Measurements from ENCODE around the gene WDR73.
"Not testable (repeated sequence)": the region's sequence is repeated elsewhere in the genome, so short reads cannot be mapped to it uniquely, and the experiment has no call there.

Gene WDR73

DNA sequence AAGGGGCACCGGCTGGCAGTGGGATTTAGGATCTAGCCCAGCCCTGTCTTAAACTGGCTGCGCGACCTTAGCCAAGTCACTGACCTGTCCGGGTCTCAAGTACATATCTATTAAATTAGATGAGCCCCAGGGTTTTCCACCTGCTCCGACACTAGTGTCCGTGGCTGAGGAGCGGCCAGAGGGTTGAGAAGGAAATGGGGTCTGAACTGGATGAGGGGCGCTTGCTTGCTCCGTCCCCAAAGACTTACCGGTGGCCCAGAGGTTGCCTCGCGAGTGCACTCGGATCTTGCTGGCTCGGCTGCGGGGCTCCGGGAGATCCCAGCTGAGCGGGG lies 3.6 kb upstream of the WDR73 start:
- no peak for DNase-seq (ENCODE audit: low read depth)

DNA sequence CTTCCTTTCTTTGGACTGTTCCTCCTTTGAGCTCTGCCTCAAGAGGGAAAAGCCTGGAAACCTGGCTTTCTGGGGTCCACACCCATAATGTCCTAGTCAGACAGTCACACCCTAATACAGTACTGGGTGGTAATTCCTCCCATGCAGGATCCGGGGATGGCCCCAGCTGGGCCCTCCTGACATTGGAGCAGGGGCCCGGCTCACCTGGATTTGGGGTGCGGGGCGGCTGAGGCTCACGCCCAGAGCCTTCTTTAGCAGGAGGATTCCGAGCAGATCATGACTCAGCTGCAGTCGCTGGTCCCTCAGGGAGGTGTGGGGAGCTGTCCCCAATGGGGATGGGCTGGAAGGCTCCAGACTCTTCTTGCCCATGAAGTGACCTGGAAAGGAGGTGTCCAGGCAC lies 2.9 kb upstream of the WDR73 start:
- no peak for DNase-seq (ENCODE audit: low read depth)

DNA sequence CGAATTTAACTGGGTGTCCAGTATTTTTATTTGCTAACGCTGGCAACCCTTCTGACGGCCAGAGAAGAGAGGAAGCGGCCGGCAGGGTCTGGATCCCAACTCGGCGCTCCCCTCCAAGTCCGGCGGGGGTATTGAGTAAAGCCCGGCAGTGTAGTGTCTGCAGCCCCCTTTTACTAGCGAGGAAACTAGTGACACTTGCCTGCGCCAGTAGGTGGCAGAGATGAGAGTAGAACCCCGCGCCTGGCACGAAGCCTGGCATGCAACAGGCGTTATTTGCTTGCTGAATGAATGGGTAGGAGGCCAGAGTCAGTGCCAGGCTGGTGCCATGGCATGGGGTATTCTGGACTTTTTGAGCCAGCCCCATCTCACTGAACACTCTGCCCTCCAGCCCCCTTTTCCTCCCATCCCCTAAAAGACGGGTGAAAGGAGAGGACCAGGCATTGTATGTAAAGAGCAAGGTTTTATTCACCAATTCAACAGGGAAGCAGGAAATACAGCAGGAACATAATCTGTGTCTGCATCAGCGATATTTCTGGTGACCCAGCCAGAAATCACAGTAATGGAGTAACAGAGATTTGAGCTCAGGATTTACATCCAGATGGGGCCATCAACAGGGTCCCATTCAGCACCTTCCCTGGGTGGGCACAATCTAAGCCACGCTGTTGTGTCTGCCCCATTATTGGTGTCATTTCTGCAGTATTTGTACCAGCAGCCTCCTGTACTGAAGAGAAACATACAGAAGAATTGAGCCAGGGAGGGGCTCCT lies 788 bp upstream of the WDR73 start:
- DNase-seq (ENCODE audit: low read depth), result peak; percentile 59

DNA sequence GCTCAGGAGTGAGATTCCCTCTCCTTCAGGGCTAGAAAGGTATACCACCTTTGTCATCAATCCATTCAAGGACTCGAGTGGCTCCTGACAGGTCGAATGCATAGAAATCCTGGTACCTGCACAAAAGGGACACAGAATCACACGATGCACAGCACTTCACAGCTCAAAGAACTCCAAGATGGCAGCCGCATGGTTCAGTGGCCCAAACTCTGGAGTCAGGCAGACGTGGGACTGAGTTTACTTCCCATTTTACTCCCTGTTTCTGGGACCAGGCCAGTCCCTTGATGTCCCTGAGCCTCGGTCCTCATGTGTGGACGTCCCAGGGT lies 536 bp downstream of the WDR73 start:
- no peak for DNase-seq (ENCODE audit: low read depth)

DNA sequence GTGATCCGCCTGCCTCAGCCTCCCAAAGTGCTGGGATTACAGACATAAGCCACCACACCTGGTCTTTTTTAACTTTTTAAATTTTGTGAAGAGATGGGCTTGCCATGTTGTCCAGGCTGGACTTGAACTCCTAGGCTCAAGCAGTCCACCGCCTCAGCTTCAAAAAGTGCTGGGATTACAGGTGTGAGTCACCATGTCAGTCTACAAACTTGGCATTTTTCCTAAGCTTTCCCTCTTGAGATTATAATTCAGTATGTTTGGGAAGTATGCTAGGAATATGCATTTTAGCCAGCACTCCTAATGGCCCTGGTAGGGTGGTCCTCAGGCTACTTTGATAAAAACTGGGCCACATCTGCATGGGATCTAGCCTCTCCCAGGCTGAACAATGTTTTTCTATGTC lies 4.4 kb downstream of the WDR73 start:
- no peak for DNase-seq (ENCODE audit: low read depth)

DNA sequence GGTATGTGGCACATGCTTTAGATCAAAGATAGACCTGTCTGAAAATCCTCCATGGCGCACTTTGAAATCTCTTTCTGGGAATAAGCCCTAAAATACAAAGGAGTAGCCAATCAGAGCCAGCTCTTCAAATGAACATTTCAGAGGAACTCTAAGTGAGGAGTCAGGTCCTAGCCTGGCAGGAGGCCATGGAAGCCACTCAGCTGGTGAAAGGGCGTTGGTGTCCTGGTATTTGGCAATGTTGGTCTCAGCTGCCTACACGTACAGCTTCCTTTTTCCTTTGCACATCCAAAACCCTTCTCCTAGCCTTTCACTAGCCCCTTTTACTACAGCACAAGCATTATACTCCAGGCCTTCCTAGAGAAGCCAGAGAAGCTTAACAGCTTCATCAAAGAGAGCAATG lies 5.5 kb downstream of the WDR73 start:
- no peak for DNase-seq (ENCODE audit: low read depth)

DNA sequence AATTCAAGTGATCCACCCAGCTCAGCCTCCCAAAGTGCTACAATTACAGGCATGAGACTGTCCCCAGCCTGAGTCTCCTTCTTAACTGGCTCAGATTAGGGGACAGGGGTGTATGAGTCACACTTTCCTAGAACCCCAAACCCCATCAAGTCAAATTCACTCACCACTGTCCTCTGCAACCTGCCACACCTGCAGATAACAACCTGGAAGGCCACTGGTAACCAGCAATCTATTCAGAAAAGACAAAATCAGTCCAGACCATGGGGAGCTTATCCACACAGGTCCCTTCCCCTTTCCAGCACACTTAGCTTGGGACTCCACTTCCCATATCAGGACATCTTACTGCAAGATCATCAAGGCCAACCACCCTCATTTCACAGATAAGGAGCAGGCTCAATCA lies 6.4 kb downstream of the WDR73 start:
- no peak for DNase-seq (ENCODE audit: low read depth)

DNA sequence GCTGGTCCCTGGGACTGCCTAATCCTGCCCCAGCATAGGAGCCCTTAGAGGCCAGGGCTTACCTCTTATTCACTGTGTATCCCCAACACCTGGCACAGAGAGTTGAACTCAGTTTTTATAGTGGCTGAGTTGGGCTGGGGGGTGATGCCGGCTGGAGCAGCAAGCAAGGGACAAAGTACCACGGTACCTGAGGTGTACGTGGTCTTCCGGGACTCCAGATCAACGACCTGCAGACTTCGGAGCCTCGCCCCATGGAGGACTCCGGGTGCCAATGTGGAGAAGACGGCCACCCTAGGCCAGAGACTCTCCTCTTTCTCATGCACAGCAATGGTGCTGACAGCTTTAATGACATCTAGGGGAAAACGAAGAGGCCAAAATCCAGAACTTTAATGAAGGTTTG lies 8.1 kb downstream of the WDR73 start:
- DNase-seq (ENCODE audit: low read depth), result no peak

DNA sequence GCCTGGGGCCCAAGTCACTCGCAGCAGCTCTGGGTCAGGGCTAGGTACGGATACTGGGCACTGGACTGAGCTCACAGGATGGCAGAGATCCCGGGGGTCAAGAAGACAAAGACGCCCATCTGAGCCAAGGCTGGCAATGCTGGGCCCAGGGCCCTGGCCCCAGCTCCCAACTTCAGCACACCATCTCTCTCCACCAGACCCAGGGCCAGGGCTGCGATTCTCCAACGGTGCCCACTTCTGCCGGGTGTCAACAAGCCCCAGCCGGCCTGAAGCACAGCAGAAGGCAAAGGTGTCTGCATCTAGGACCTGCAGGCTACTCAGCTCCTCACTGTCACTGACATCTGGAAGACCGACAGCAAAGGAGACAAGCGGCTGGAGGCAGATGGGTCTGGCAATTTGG lies 8.6 kb downstream of the WDR73 start:
- no peak for DNase-seq (ENCODE audit: low read depth)

DNA sequence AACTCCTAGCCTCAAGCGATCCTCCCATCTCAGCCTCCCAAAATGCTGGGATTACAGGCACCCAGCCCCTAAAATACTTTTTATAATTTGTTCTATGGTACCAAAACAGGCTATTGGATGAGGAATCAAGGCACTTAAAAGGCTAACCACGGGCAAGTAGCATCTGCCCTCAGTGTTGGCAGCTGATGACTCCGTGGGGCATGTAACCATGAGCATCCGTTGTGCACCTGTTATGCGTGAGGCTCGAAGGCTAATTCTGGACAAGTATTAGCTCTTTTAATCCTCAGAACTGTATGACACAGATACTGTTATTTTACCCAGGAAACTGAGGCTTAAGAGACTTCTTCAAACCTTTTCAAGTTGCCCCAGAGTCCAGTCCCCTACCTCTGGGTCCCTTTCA lies 10.2 kb downstream of the WDR73 start:
- no peak for DNase-seq (ENCODE audit: low read depth)

DNA sequence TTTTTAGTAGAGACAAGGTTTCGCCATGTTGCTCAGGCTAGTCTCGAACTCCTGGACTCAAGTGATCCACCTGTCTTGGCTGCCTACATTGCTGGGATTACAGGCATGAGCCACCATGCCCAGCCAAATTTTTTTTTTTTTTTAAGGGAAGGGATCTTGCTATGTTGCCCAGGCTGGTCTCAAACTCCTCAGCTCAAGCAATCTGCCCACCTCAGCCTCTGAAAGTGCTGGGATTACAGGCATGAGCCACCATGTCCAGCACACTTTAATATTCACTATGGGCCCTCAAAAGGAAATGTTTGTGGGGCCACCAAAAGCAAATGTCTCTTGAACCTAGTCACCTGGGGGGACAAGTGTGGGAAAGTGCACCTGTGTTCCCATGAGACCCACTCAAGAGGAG lies 11.4 kb downstream of the WDR73 start:
- DNase-seq (ENCODE audit: low read depth), result not testable (repeated sequence)

DNA sequence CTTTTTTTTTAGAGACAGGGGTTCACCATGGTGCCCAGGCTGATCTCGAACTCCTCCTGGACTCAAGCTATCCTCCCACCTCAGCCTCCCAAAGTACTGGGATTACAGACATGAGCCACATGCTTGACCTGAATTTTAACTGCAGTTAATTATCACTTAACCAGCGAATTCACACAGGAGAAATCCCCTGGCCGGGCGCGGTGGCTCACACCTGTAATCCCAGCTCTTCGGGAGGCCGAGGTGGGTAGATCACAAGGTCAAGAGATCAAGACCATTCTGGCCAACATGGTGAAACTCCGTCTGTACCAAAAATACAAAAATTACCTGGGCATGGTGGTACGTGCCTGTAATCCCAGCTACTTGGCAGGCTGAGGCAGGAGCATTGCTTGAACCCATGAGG lies 12.2 kb downstream of the WDR73 start:
- not testable (repeated sequence) for DNase-seq (ENCODE audit: low read depth)

DNA sequence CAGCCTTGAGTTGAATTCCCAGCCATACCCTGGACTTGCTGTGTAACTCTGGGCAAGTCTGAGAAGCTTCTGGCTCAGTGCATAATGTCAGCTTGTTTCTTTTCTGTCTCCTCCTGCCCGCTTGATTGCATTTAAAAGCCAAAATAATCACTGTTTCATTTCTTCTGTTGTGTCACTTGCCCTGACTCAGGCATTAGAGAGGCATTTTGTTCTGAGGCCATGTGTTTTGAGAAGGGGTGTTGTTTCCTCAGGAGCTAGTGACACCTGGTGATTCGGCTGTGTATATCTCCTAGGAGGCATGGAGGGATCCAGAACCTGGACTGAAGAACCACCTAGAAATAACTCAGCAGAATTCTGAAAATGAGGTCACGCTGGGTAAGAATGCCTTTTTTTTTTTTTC lies 16.0 kb downstream of the WDR73 start:
- DNase-seq (ENCODE audit: low read depth), result no peak

DNA sequence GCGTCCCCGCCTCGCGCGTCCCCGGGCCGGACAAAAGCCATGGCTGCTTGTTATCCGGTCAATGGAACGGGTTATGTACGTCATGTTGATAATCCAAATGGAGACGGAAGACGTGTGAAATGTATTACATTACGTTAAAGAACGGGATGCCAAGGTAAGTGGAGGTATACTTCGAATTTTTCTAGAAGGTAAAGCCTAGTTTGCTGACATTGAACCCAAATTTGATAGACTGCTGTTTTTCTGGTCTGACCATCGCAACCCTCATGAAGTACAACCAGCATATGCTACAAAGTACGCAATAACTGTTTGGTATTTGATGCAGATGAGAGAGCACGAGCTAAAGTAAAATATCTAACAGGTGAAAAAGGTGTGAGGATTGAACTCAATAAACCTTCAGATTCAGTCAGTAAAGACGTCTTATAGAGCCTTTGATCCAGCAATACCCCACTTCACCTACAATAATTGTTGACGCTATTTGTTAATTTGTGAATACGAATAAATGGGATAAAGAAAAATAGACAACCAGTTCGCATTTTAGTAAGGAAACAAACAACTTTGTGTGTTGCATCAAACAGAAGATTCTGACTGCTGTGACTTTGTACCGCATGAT lies 19.8 kb downstream of the WDR73 start:
- DNase-seq (ENCODE audit: low read depth), result no peak

DNA sequence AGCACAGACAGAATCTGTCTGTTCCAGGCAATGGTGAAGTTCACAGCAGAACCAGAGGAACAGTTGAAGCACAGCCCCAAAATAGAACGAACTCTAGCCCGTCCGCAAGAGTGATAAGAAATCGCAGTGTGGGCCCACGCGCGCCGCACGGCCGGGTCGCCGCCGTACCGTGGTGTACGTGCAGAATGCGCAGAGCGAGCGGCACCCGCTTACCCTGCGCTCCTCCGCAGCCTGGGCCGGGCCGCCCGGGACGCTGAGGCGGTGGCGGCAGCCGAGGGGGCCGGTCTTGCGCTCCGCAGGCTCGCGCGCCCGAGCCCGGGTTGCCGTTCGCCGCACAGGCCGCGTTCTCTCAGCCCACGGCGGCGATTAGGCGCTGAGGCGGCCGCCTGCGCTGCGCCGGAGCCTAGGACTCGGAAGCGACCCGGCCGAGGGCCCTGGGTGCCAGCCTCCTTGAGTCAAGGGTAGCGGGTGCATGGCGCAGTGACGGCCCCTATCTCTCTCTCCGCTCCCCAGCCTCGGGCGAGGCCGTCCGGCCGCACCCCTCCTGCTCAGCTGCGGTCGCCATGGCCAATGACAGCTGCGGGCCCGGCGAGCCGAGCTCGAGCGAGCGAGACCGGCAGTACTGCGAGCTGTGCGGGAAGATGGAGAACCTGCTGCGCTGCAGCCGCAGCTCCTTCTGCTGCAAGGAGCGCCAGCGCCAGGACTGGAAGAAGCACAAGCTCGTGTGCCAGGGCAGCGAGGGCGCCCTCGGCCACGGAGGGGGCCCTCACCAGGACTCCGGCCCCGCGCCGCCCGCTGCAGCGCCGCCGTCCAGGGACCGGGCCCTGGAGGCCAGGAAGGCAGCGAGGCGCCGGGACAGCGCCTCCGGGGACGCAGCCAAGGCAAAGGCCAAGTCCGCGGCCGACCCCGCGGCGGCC lies 20.5 kb downstream of the WDR73 start:
- peak; percentile 48 for DNase-seq (ENCODE audit: low read depth)

DNA sequence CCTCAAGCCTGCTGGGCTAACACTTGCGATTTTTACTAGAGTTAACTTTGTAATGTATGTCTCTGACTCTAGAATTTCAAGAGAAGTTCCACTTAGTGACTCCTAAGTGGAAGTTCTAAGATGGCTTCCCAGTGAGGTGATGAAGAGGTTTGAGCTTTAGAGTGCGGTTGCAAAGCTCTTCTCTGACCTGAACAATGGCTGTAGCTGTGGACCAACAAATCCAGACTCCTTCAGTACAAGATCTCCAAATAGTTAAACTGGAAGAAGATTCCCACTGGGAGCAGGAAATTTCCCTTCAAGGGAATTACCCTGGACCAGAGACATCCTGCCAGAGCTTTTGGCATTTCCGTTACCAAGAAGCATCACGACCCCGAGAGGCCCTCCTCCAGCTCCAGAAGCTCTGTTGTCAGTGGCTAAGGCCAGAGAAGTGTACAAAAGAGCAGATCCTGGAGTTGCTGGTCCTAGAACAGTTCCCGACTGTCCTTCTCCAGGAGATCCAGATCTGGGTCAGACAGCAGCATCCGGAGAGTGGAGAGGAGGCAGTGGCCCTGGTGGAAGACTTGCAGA lies 22.3 kb downstream of the WDR73 start:
- DNase-seq (ENCODE audit: low read depth), result no peak

DNA sequence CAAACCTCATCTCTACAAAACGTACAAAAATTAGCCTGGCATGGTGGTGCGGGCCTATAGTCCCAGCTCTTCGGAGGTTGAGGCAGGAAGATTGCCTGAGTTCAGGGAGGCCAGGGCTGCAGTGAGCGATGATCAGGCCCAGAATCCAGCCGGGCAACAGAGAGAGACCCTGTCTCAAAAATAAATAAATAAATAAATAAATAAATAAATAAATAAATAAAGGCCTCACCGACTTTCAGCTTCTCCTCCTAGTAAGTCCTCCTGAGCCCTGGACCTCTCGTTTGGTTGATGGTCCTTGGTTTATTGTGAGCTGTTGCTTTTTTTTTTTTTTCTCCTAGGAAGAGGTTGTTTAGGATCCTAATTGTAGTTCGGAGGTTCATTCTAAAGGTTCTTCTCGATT lies 25.1 kb downstream of the WDR73 start:
- no peak for DNase-seq (ENCODE audit: low read depth)

DNA sequence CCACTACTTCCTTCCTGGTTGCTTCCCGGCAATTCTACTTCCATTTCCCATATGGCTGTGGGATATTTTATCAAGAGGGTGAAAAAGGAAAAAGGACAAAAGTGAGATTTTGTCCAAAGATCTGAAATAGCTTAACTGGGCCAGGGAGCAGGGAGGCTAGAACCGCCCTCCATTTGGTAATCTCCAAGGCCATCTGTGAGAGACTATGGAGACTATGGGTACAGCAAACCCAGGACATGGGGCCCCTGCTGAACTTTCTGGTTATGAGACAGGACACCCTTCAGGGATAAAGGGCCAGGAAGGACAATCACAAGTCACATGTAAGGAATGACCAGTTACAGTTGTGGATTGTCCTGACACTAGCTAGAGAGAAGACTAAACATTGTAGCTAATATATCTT lies 29.0 kb downstream of the WDR73 start:
- DNase-seq (ENCODE audit: low read depth), result no peak

DNA sequence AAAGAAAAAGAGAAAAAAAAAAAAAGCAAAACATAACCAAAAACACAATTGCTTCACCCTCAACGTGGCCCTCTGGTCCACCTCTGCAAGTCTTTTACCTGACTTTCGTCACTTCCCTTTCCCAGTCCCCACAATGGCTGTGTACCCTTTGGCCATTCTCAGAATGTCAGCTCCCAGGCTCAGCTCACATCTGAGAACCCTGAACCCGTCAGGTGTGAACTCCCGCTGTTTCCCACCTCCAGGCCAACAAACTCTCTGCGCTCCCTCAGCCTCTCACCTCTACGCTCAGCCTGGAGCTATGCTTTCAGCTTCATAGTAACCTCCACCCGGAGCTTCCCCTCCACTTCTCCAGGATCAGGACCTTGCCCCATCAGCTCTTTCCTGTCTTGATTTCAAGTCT lies 29.7 kb downstream of the WDR73 start:
- no peak for DNase-seq (ENCODE audit: low read depth)

DNA sequence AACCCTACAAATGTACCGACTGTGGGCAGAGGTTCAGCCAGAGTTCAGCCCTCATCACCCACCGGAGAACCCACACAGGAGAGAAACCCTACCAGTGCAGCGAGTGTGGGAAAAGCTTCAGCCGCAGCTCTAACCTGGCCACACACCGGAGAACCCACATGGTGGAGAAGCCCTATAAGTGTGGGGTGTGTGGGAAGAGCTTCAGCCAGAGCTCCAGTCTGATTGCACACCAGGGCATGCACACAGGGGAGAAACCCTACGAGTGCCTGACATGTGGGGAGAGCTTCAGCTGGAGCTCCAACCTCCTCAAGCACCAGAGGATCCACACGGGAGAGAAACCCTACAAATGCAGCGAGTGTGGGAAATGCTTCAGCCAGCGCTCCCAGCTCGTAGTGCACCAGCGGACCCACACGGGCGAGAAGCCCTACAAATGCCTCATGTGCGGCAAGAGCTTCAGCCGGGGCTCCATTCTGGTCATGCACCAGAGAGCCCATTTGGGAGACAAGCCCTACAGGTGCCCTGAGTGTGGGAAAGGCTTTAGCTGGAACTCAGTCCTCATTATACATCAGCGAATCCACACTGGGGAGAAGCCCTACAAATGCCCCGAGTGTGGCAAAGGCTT lies 32.6 kb downstream of the WDR73 start:
- no peak for DNase-seq (ENCODE audit: low read depth)

DNA sequence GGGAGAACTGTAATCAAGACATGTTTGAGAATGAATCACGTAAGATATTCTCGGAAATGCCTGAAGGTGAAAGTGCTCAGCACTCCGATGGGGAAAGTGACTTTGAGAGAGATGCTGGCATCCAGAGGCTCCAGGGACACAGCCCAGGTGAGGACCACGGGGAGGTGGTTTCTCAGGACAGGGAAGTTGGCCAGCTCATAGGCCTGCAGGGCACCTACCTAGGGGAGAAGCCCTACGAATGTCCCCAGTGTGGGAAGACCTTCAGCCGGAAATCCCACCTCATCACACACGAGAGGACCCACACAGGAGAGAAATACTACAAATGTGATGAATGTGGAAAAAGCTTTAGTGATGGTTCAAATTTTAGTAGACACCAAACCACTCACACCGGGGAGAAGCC lies 33.5 kb downstream of the WDR73 start:
- no peak for DNase-seq (ENCODE audit: low read depth)

DNA sequence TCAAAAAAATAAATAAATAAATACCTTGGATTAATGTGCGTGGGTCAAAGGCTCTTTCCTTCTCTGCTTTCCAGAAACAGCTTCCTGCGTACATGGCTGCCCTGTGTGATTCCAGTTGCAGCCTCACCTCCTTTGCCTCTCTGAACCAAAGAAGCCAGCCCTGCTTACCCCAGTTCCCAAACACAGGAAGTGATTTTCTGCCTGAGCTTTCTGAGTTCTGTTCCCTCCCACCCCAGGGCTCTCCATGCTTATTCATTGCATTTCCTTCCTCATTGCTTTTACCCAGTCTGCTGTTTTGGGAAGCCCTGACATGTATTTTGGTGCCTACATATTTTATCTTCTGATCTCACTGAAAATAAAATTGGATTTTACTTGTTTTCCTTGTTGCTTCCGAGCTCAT lies 37.8 kb downstream of the WDR73 start:
- DNase-seq (ENCODE audit: low read depth), result no peak

DNA sequence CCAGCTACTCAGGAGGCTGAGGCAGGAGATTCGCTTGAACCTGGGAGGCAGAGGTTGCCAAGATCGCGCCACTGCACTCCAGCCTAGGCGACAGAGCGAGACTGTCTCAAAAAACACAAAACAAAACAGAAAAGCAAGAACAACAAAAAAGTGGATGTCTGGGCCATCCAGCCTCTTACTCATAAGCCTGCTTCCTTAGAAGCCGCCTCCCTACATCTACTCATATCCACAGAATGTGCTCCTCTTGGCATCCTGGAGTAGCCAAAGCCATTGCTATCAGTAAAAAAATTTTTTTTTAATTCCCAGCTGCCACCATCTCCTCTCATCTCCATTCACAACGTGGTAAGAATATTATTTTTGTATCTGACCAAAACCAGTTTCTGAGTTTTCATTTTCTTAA lies 42.5 kb downstream of the WDR73 start:
- no peak for DNase-seq (ENCODE audit: low read depth)
